Erythroblast (primary cell): Measurements from ENCODE around the gene ELP4.

Experiments
- GATA1 ChIP-seq: IDR thresholded peaks from 2 replicates; pipeline ENCODE4 v1.6.1; 2011; ENCODE audit warnings: low read depth, mild to moderate bottlenecking, control low read depth, low read length, moderate library complexity
- POLR2A ChIP-seq: IDR thresholded peaks from 2 replicates; pipeline ENCODE4 v1.6.1; 2011; ENCODE audit warnings: mild to moderate bottlenecking, low read length

DNA sequence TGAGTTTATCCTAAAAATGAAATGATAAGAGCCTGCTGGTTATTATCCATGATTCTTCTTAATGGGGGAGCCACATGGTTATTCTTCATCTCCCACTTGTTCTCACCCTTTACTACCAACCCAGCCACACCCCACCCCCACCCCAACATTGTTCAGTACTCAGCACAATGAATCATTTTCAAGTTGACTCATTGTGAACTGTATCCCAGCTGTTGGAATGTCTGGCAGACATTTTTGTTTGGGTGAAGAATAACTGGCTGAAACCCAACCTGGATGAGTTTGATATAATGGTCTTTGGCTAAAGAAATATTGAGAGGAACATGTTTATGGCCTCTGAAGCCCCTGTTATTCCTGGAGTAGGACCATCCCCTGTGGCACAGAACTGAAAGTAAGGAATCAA, 136.2 kb downstream of the ELP4 start:
- no peak for TF ChIP-seq POLR2A
- TF ChIP-seq GATA1, result no peak
